Hindlimb muscle (tissue), 1 donor: ENCODE measurements around the gene PGAP2. TPM values are rescaled to one million over a fixed set of nuclear protein-coding genes. Genes with fewer than 3 reads are reported as not detected.
"Not testable (repeated sequence)": the region's sequence is repeated elsewhere in the genome, so short reads cannot be mapped to it uniquely, and the experiment has no call there.

Source experiments
- DNase-seq: peaks from one replicate; pipeline ENCODE4 v3.0.0-alpha.2; 2013
- polyA plus RNA-seq: library from polyadenylated mRNA; unstranded; fragments of 120-200 nt; gene quantifications from one replicate; pipeline ENCODE4 v1.2.1, GENCODE V29; 2013; ENCODE audit not compliant: insufficient read length

The PGAP2 gene
- polyA plus RNA-seq = 25.3 TPM

GRCh38 chr11:3807909-3808860 is at the start of gene PGAP2:
TSS of gene PGAP2 (plus strand) at chr11:3808560. CDS start at chr11:3811260, 2,700 bp downstream.
- peak; percentile 54 for DNase-seq

GRCh38 chr11:3764266-3764665 is 44.1 kb upstream of the PGAP2 start:
- DNase-seq = no peak

- not testable (repeated sequence) for DNase-seq
These were observed 41.5 kb upstream of the PGAP2 start for GRCh38 chr11:3766836-3767235.

- DNase-seq = no peak
These were observed 40.8 kb upstream of the PGAP2 start for GRCh38 chr11:3767536-3767935.

- DNase-seq = no peak
These were observed 35.2 kb upstream of the PGAP2 start for GRCh38 chr11:3773180-3773579.

- peak; percentile 62 for DNase-seq
These were observed 32.5 kb upstream of the PGAP2 start for GRCh38 chr11:3775736-3776406.

GRCh38 chr11:3781423-3781822 is 26.9 kb upstream of the PGAP2 start:
- DNase-seq = no peak

GRCh38 chr11:3782963-3783362 is 25.4 kb upstream of the PGAP2 start:
- no peak for DNase-seq

GRCh38 chr11:3783611-3784010 is 24.7 kb upstream of the PGAP2 start:
- no peak for DNase-seq

- DNase-seq = no peak
These were observed 21.5 kb upstream of the PGAP2 start for GRCh38 chr11:3786781-3787428.

GRCh38 chr11:3794387-3794786 is 14.0 kb upstream of the PGAP2 start:
- DNase-seq = not testable (repeated sequence)

- no peak for DNase-seq
These were observed 13.0 kb upstream of the PGAP2 start for GRCh38 chr11:3795131-3796001.

GRCh38 chr11:3796002-3796311 is 12.4 kb upstream of the PGAP2 start:
- no peak for DNase-seq

- no peak for DNase-seq
These were observed 12.0 kb upstream of the PGAP2 start for GRCh38 chr11:3796346-3796745.

GRCh38 chr11:3796801-3797328 is 11.5 kb upstream of the PGAP2 start:
- no peak for DNase-seq

- peak; percentile 100 for DNase-seq
These were observed 10.8 kb upstream of the PGAP2 start, which contains the start of gene NUP98 for GRCh38 chr11:3797329-3798090. TSS of gene NUP98 (minus strand) at chr11:3797554. CDS start at chr11:3782117, 15,437 bp downstream.

GRCh38 chr11:3799143-3799542 is 9.2 kb upstream of the PGAP2 start:
- DNase-seq = no peak

- no peak for DNase-seq
These were observed 8.5 kb upstream of the PGAP2 start for GRCh38 chr11:3799873-3800272.

- no peak for DNase-seq
These were observed 6.2 kb upstream of the PGAP2 start for GRCh38 chr11:3802011-3802790.
